Uterus (tissue), 2 donors: ENCODE data around the gene JAKMIP2.

ENCODE experiments used
- CTCF ChIP-seq, 4 experiments: fragments of 200-600 bp in 2 of 4; fragments of 450-650 bp in 2 of 4; sonication (generic) in 2 of 4; IDR thresholded peaks; one replicate each; pipeline ENCODE4 v1.5.1; 2016 to 2019; ENCODE audit warnings: antibody characterized with exemption in 4 of 4, mild to moderate bottlenecking in 2 of 4, moderate library complexity in 1 of 4
- POLR2A ChIP-seq, 2 donors: fragments of 450-650 bp; IDR thresholded peaks; one replicate each; pipeline ENCODE4 v1.6.1; 2016; ENCODE audit warnings: antibody characterized with exemption in 2 of 2, mild to moderate bottlenecking in 1 of 2, moderate library complexity in 1 of 2

- no peak for TF ChIP-seq CTCF (IDR thresholded peaks at IDR 0.05)
- TF ChIP-seq POLR2A (IDR thresholded peaks at IDR 0.05) = no peak
These were observed 9.4 kb downstream of the JAKMIP2 start for GRCh38 chr5:147773139-147773538.
